Heart right ventricle (tissue), 16 donors: ENCODE measurements around the gene PSKH1. TPM values are rescaled to one million over a fixed set of nuclear protein-coding genes. Genes with fewer than 3 reads are reported as not detected.

Experiments used
- ATAC-seq, 8 donors: fragments of 200-7000 bp; cut with Tn5 transposase; one replicate each; pipeline ENCODE4 v1.9.1; 2020; ENCODE audit warnings: mild to moderate bottlenecking in 8 of 8, moderate library complexity in 8 of 8, moderate number of reproducible peaks in 1 of 8
- DNase-seq, 2 donors: peaks; one replicate each; pipeline ENCODE4 v3.0.0-alpha.2; 2020
- H3K27ac ChIP-seq, 10 donors: fragments of 200-600 bp; sonication (generic) in 2 of 10; one replicate each; pipeline versions ENCODE4 v1.5.0 to v1.8.0; 2020 to 2022; ENCODE audit warnings: mild to moderate bottlenecking in 3 of 10
- H3K27me3 ChIP-seq, 7 donors: fragments of 200-600 bp; one replicate each; pipeline ENCODE4 v1.8.0; 2021 to 2022; ENCODE audit warnings: mild to moderate bottlenecking in 2 of 7
- H3K36me3 ChIP-seq, 9 donors: fragments of 200-600 bp; sonication (generic) in 1 of 9; one replicate each; pipeline versions ENCODE4 v1.5.0 to v1.8.0; 2020 to 2022; ENCODE audit warnings: mild to moderate bottlenecking in 2 of 9
- H3K4me1 ChIP-seq, 9 donors: fragments of 200-600 bp; sonication (generic) in 1 of 9; one replicate each; pipeline versions ENCODE4 v1.5.0 to v1.8.0; 2020 to 2022; ENCODE audit warnings: mild to moderate bottlenecking in 4 of 9
- H3K4me3 ChIP-seq, 10 donors: fragments of 200-600 bp; sonication (generic) in 2 of 10; one replicate each; pipeline versions ENCODE4 v1.5.0 to v1.8.0; 2020 to 2022; ENCODE audit warnings: mild to moderate bottlenecking in 7 of 10, moderate library complexity in 2 of 10
- H3K9me3 ChIP-seq, 11 donors: fragments of 200-600 bp in 10 of 11; sonication (generic) in 2 of 11; one replicate each; pipeline versions ENCODE4 v1.5.0 to v1.8.0; 2013 to 2022; ENCODE audit warnings: mild to moderate bottlenecking in 2 of 11, control low read depth in 1 of 11, moderate library complexity in 1 of 11
- WGBS, 2 donors: extraction: QIAGEN DNeasy Blood & Tissue Kit; methylation state at CpG; one replicate each; pipeline ENCODE4 v1.1.7; 2013; ENCODE audit warnings: inconsistent platforms in 1 of 2; 5-methylcytosine and 5-hydroxymethylcytosine counted together
- intact Hi-C, 10 donors: fragments of 100-400 bp; cut with DNase I; formaldehyde crosslinking; loops; one replicate each; pipeline versions ENCODE4 v1.11.1 to v1.14.2; 2022
- polyA plus RNA-seq, 2 donors: library from polyadenylated mRNA; stranded (reverse); fragments of 200-250 nt; gene quantifications; one replicate each; pipeline ENCODE4 v1.2.3, GENCODE V29; 2013
- total RNA-seq, 10 donors: library from RNA; stranded (reverse); fragmentation: NEBNext Ultra II Directional in 3 of 10; extraction: Animal tissue kit (Norgen Biotek cat#: 25700) in 3 of 10; gene quantifications; one replicate each; pipeline versions ENCODE4 v1.2.1 to v1.2.4, GENCODE V29; 2021 to 2023
- TF ChIP-seq, protein P1 (sequence below), 9 donors: fragments of 200-600 bp; sonication (generic) in 2 of 9; IDR thresholded peaks; one replicate each; pipeline versions ENCODE4 v1.5.0 to v1.8.0; 2021 to 2022; ENCODE audit warnings: antibody characterized with exemption in 9 of 9, mild to moderate bottlenecking in 5 of 9, moderate library complexity in 1 of 9
- donor health status: Arrhythmogenic right ventricular cardiomyopathy.
- donor health status: ischemic (EF 13 %, LVEDD 7.1; RV severe dilation, severe dysfunction).
- donor health status: healthy with polysubstance abuse.
- donor health status: DM: no; HTN: yes; CAD: no.
- donor health status: DM: no; HTN: no; CAD: no.
- donor health status: ischemic (EF 25% LVEDD 6.9; RV normal size, moderate dysfunction).
- donor health status: ischemic (EF 25% LVEDD 5.7; RV mildly dilated, moderate dysfunction).
- donor health status: healthy.
- donor health status: DM: yes; HTN: yes; CAD: no.
- donor health status: Ischemic cardiomyopathy.
- donor health status: ischemic (EF 35%, LVEDD 5.7; RV mildly dilated, moderate dysfunction).
- donor health status: nonischemic (EF 11% LVEDD 7.7; RV severe dilation, severe dysfunction).
- donor health status: DM: yes; HTN: yes; CAD: no.
- donor health status: PGD.
- donor health status: ischemic (EF 29% LVEDD 5.4; RV normal size, mild dysfunction).
- donor health status: nonischemic (EF 23%, LVEDD 6.1; RV moderate dilation, normal function).

The PSKH1 gene
- total and polyA plus RNA-seq, 12 donors = 15.7 to 24.5 (median 20.5) TPM

DNA sequence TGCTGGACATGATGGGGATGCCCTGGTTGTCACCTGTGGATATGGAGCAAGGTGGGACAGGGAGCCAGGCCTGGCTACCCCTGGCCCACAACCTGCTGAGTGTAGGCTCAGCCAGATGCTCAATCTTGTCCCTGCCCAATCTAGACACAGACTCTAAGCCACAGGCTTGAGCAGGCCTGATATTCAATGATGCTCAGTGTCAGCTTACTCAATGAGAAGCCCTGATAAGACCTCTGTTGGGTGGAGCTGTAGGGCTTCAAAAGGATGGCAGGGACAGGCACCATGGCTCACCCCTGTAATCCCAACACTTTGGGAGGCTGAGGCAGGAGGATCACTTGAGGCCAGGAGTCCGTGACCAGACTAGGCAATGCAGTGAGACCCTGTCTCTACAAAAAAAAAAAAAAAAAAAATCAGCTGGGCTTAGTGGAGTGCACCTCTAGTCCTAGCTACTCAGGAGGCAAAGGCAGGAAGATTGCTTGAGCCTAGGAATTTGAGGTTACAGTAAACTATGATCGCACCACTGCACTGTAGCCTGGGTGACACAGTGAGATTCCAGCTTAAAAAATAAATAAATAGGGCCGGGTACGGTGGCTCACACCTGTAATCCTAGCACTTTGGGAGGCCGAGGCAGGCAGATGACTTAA is 47.5 kb downstream of the PSKH1 start:
- H3K4me1 ChIP-seq = peaks cover 17 to 73% (median 47%) of the 10 kb centered on the region in 9 donors
- H3K4me3 ChIP-seq = no peak overlapping the region
- 95 to 97% methylated on average over 5 of the region's 5 CpGs for WGBS, 2 donors
- peak overlapping the region in 1 of 10 donors; percentile 15 for H3K27ac ChIP-seq
- H3K27me3 ChIP-seq = no peaks in the 10 kb centered on the region
- ATAC-seq = no peak
- DNase-seq = no peak
- TF ChIP-seq, protein P1, sequence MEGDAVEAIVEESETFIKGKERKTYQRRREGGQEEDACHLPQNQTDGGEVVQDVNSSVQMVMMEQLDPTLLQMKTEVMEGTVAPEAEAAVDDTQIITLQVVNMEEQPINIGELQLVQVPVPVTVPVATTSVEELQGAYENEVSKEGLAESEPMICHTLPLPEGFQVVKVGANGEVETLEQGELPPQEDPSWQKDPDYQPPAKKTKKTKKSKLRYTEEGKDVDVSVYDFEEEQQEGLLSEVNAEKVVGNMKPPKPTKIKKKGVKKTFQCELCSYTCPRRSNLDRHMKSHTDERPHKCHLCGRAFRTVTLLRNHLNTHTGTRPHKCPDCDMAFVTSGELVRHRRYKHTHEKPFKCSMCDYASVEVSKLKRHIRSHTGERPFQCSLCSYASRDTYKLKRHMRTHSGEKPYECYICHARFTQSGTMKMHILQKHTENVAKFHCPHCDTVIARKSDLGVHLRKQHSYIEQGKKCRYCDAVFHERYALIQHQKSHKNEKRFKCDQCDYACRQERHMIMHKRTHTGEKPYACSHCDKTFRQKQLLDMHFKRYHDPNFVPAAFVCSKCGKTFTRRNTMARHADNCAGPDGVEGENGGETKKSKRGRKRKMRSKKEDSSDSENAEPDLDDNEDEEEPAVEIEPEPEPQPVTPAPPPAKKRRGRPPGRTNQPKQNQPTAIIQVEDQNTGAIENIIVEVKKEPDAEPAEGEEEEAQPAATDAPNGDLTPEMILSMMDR (IDR thresholded peaks at IDR 0.05) = no peak
- peaks cover 0 to 68% (median 40%) of the 10 kb centered on the region in 9 donors for H3K36me3 ChIP-seq
- intact Hi-C loops = loop anchor here in 1 of 10 donors (10.0 kb wide), 1 partner anchor 396 kb away; no protein-coding TSS in a partner anchor
- H3K9me3 ChIP-seq = no peaks in the 10 kb centered on the region

DNA sequence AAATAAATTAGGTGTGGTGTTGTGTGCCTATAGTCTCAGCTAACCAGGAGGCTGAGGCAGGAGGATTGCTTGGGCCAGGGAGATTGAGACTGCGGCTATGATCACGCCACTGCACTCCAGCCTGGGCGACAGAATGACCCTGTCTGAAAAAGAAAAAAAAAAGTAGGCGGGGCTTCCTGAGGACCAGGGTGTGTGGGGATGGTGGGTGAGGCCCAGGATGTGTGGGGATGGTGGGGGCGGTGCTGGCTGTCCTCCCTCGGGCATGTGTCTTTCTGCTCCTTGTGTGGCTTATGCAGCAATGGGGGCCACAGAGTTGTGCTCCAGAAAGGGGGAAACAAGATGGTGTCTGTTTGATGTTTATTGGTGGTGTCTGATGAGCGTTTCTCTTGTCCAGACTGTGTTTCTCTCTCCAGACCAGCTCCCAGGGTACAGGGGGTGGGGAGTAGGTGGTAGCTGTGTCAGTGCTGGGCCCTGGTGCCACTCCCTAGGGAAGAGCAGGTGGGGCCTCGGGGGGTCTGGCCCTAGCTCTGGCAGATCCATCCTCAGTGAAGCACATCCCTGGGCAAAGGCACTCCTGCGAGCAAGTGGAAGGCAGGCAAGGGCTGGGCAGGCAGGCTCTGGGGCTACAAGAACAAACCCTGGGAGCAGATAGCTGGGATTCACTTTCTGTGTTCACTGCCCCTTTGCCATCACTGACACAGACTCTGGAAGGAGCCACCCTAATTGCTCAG is 48.6 kb downstream of the PSKH1 start:
- Histone ChIP-seq H3K9me3 (no peaks in the 10 kb centered on the region), H3K4me1 (peaks cover 17 to 82% (median 52%) of the 10 kb centered on the region in 9 donors), H3K27me3 (no peaks in the 10 kb centered on the region), H3K36me3 (peaks cover 0 to 78% (median 51%) of the 10 kb centered on the region in 9 donors), H3K27ac (peak overlapping the region in 5 of 10 donors; percentile 21 to 83 (median 48)), H3K4me3 (no peak overlapping the region)
- intact Hi-C loops = loop anchor here in 1 of 10 donors (10.0 kb wide), 1 partner anchor 397 kb away; no protein-coding TSS in a partner anchor
- no peak for ATAC-seq
- TF ChIP-seq, protein P1 (IDR thresholded peaks at IDR 0.05) = no peak
- WGBS, 2 donors = 78 to 79% methylated on average over 9 of the region's 9 CpGs
- no peak for DNase-seq

DNA sequence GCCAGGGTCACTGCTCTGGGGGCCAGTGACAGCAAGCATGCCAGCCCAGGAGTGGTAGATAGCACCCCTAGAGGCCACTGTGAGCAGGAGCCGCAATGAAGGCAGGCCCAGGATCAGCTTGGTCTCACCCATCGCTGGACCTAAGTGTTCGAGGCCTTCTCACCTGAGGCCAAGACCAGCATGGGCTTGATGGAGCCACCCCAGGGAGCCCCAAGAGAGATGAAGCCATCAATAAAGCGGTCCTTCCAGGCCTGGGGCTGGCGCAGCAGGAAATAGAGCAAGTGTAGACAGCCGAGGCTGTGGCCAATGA is 49.1 kb downstream of the PSKH1 start:
- WGBS, 2 donors = 70 to 79% methylated on average over 6 of the region's 6 CpGs
- intact Hi-C loops = loop anchor here in 1 of 10 donors (10.0 kb wide), 1 partner anchor 397 kb away; no protein-coding TSS in a partner anchor
- Histone ChIP-seq H3K27ac (peak overlapping the region in 5 of 10 donors; percentile 21 to 83 (median 74)), H3K36me3 (peaks cover 0 to 84% (median 56%) of the 10 kb centered on the region in 9 donors), H3K9me3 (no peaks in the 10 kb centered on the region), H3K27me3 (no peaks in the 10 kb centered on the region), H3K4me1 (peaks cover 16 to 81% (median 50%) of the 10 kb centered on the region in 9 donors), H3K4me3 (no peak overlapping the region)
- DNase-seq (no peak), ATAC-seq (peak in 6 of 8 donors; percentile 3 to 33 (median 20))
- TF ChIP-seq, protein P1 (IDR thresholded peaks at IDR 0.05) = peak; percentile 25 to 67 (median 59)

DNA sequence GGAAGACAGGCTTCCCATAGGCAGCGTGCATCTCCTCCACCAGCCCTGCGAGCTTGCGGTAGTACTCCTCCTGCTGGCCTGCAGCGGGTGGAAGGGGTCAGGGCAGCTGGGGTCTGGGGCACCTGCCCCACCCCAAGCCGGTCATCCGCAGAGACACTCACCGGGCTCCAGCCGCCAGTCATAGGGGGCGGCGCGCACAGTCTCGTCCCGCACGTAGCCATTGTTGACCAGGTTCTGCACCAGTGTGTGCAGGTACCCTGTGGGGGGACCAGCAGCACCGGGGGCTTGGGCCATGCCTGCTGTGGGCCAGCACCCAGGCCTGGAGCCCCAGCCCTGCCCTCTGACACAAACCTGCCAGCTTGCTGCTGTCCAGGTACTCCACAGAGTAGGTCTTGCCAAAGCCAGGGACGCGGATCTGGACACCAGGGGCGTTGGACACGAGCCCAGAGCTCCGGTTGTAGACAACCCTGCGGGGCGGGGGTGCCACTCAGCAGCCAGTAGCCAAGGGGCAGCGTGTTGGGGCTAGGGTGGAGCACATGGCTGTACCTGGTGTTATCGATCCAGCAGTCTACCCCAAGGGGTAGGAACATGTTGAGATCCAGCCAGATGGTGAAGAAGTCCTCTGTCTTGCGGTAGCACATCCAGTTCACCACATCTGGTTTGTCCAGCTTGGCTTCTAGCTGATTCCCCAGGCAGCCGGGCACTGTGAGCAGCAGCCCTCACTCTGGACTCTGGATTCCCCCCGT is 49.6 kb downstream of the PSKH1 start:
- H3K27me3 ChIP-seq = no peaks in the 10 kb centered on the region
- intact Hi-C loops = loop anchor here in 1 of 10 donors (10.0 kb wide), 1 partner anchor 398 kb away; no protein-coding TSS in a partner anchor
- peak in 5 of 8 donors; percentile 0 to 20 (median 7) for ATAC-seq
- H3K9me3 ChIP-seq = no peaks in the 10 kb centered on the region
- peak overlapping the region in 6 of 10 donors; percentile 21 to 83 (median 75) for H3K27ac ChIP-seq
- H3K36me3 ChIP-seq = peaks cover 0 to 89% (median 62%) of the 10 kb centered on the region in 9 donors
- WGBS, 2 donors = 73 to 79% methylated on average over 27 of the region's 27 CpGs
- H3K4me1 ChIP-seq = peaks cover 13 to 81% (median 45%) of the 10 kb centered on the region in 9 donors
- no peak for DNase-seq
- H3K4me3 ChIP-seq = no peak overlapping the region
- TF ChIP-seq, protein P1 (IDR thresholded peaks at IDR 0.05) = no peak
